HG02981 (cell line): ENCODE data around the gene FAM217A.
"Not testable (repeated sequence)": the region's sequence is repeated elsewhere in the genome, so short reads cannot be mapped to it uniquely, and the experiment has no call there.

ENCODE experiments used
- ATAC-seq: cut with Tn5 transposase; IDR thresholded peaks from one replicate; pipeline ENCODE4 v1.9.1; 2021; ENCODE audit warnings: mild to moderate bottlenecking, moderate library complexity; ENCODE audit not compliant: unreplicated experiment

FAM217A gene

GRCh38 chr6:4078691-4079471 lies at the start of gene FAM217A:
Gene FAM217A (minus strand): TSS chr6:4079137. CDS start chr6:4077414, 1,723 bp downstream.
- no peak for ATAC-seq

GRCh38 chr6:4128072-4128471 lies 49.1 kb upstream of the FAM217A start:
- no peak for ATAC-seq

GRCh38 chr6:4125933-4126864 lies 47.3 kb upstream of the FAM217A start:
- ATAC-seq = no peak

- ATAC-seq = no peak
Measured at GRCh38 chr6:4125500-4125899, 46.6 kb upstream of the FAM217A start.

GRCh38 chr6:4124351-4124750 lies 45.4 kb upstream of the FAM217A start:
- no peak for ATAC-seq

GRCh38 chr6:4115741-4116140 lies 36.8 kb upstream of the FAM217A start:
- no peak for ATAC-seq

- ATAC-seq = no peak
Measured at GRCh38 chr6:4114123-4114522, 35.2 kb upstream of the FAM217A start.

- ATAC-seq = no peak
Measured at GRCh38 chr6:4113649-4114048, 34.7 kb upstream of the FAM217A start.

GRCh38 chr6:4112366-4112765 lies 33.4 kb upstream of the FAM217A start:
- ATAC-seq = no peak

- not testable (repeated sequence) for ATAC-seq
Measured at GRCh38 chr6:4109363-4109815, 30.5 kb upstream of the FAM217A start.

- ATAC-seq = no peak
Measured at GRCh38 chr6:4108561-4109093, 29.7 kb upstream of the FAM217A start.

GRCh38 chr6:4107873-4108272 lies 28.9 kb upstream of the FAM217A start:
- no peak for ATAC-seq

- no peak for ATAC-seq
Measured at GRCh38 chr6:4105980-4106536, 27.1 kb upstream of the FAM217A start.

- no peak for ATAC-seq
Measured at GRCh38 chr6:4103929-4104328, 25.0 kb upstream of the FAM217A start.

- no peak for ATAC-seq
Measured at GRCh38 chr6:4102687-4103244, 23.8 kb upstream of the FAM217A start.

GRCh38 chr6:4101298-4101697 lies 22.4 kb upstream of the FAM217A start:
- ATAC-seq = no peak

- no peak for ATAC-seq
Measured at GRCh38 chr6:4100655-4101054, 21.7 kb upstream of the FAM217A start.

- ATAC-seq = no peak
Measured at GRCh38 chr6:4093288-4093687, 14.4 kb upstream of the FAM217A start.

- no peak for ATAC-seq
Measured at GRCh38 chr6:4091941-4092340, 13.0 kb upstream of the FAM217A start.

- not testable (repeated sequence) for ATAC-seq
Measured at GRCh38 chr6:4090043-4090442, 11.1 kb upstream of the FAM217A start.

- no peak for ATAC-seq
Measured at GRCh38 chr6:4088704-4089103, 9.8 kb upstream of the FAM217A start.
